GM21447 (cell line): ENCODE results near the gene EPB41.
"Not testable (repeated sequence)": the region's sequence is repeated elsewhere in the genome, so short reads cannot be mapped to it uniquely, and the experiment has no call there.

Experiments used
- ATAC-seq: cut with Tn5 transposase; IDR thresholded peaks from one replicate; pipeline ENCODE4 v1.9.1; 2021; ENCODE audit not compliant: unreplicated experiment

Gene EPB41

GRCh38 chr1:28926629-28927265 lies 12.4 kb downstream of the EPB41 start:
- peak; percentile 88 for ATAC-seq

GRCh38 chr1:28927266-28927647 lies 12.9 kb downstream of the EPB41 start:
- ATAC-seq = peak; percentile 9

- no peak for ATAC-seq
These were observed 13.4 kb downstream of the EPB41 start for GRCh38 chr1:28927648-28928313.

- ATAC-seq = no peak
These were observed 14.1 kb downstream of the EPB41 start for GRCh38 chr1:28928314-28928941.

GRCh38 chr1:28933277-28933676 lies 18.9 kb downstream of the EPB41 start:
- no peak for ATAC-seq

GRCh38 chr1:28933918-28934317 lies 19.5 kb downstream of the EPB41 start:
- no peak for ATAC-seq

- no peak for ATAC-seq
These were observed 20.3 kb downstream of the EPB41 start for GRCh38 chr1:28934676-28935075.

- no peak for ATAC-seq
These were observed 20.9 kb downstream of the EPB41 start for GRCh38 chr1:28935293-28935692.

GRCh38 chr1:28936094-28936493 lies 21.7 kb downstream of the EPB41 start:
- ATAC-seq = no peak

- ATAC-seq = no peak
These were observed 22.2 kb downstream of the EPB41 start for GRCh38 chr1:28936528-28936927.

GRCh38 chr1:28943581-28943980 lies 29.2 kb downstream of the EPB41 start:
- not testable (repeated sequence) for ATAC-seq

GRCh38 chr1:28950006-28950405 lies 35.6 kb downstream of the EPB41 start:
- no peak for ATAC-seq

- no peak for ATAC-seq
These were observed 36.1 kb downstream of the EPB41 start for GRCh38 chr1:28950449-28950848.

- no peak for ATAC-seq
These were observed 39.9 kb downstream of the EPB41 start for GRCh38 chr1:28954126-28954726.

GRCh38 chr1:28956038-28956464 lies 41.7 kb downstream of the EPB41 start:
- ATAC-seq = no peak

GRCh38 chr1:28962114-28962831 lies 47.9 kb downstream of the EPB41 start:
- not testable (repeated sequence) for ATAC-seq

- ATAC-seq = no peak
These were observed 51.0 kb downstream of the EPB41 start for GRCh38 chr1:28965271-28965870.

GRCh38 chr1:28966617-28967016 lies 52.2 kb downstream of the EPB41 start:
- ATAC-seq = no peak

- no peak for ATAC-seq
These were observed 57.8 kb downstream of the EPB41 start for GRCh38 chr1:28971980-28972771.
